Fibroblast of lung (primary cell): ENCODE results near the gene SALL2. TPM values are rescaled to one million over a fixed set of nuclear protein-coding genes. Genes with fewer than 3 reads are reported as not detected.

Source experiments
- DNase-seq, 2 donors: peaks; one replicate each; pipeline versions ENCODE4 v3.0.0 to v3.0.0-alpha.2; 2010; ENCODE audit warnings: low read depth in 2 of 2
- H2AFZ ChIP-seq: 2 replicates; pipeline ENCODE4 v1.5.1; 2012; ENCODE audit warnings: low read length, control low read depth, inconsistent platforms
- H3K27ac ChIP-seq: 2 replicates; pipeline ENCODE4 v1.5.1; 2011; ENCODE audit warnings: low read length, control low read depth; ENCODE audit not compliant: insufficient read depth
- H3K27me3 ChIP-seq: 2 replicates; pipeline ENCODE4 v1.5.1; 2011; ENCODE audit warnings: mild to moderate bottlenecking, low read length; ENCODE audit not compliant: control insufficient read depth, insufficient read depth
- H3K36me3 ChIP-seq: 2 replicates; pipeline ENCODE4 v1.5.1; 2011; ENCODE audit warnings: low read length; ENCODE audit not compliant: control insufficient read depth, insufficient read depth
- H3K4me1 ChIP-seq: 2 replicates; pipeline ENCODE4 v1.5.1; 2011; ENCODE audit warnings: low read length; ENCODE audit not compliant: control insufficient read depth, insufficient read depth; ENCODE audit errors: extremely low read depth
- H3K4me2 ChIP-seq: 2 replicates; pipeline ENCODE4 v1.5.1; 2011; ENCODE audit warnings: low read length, control low read depth; ENCODE audit not compliant: insufficient read depth; ENCODE audit errors: extremely low read depth
- H3K4me3 ChIP-seq, 4 experiments: fragments of 200-600 bp in 1 of 4; sonication (generic) in 1 of 4; replicated peaks in 1 of 4; 2 replicates each; pipeline ENCODE4 v1.5.1; 2011 to 2016; ENCODE audit warnings: low read length in 4 of 4, low read depth in 3 of 4, mild to moderate bottlenecking in 3 of 4, control low read depth in 2 of 4, inconsistent platforms in 1 of 4, mixed read lengths in 1 of 4; ENCODE audit not compliant: insufficient read depth in 1 of 4; ENCODE audit errors: control extremely low read depth in 1 of 4
- H3K79me2 ChIP-seq: 2 replicates; pipeline ENCODE4 v1.5.1; 2012; ENCODE audit warnings: mild to moderate bottlenecking, low read length, inconsistent platforms; ENCODE audit not compliant: control insufficient read depth, insufficient read depth
- H3K9ac ChIP-seq: 2 replicates; pipeline ENCODE4 v1.5.1; 2011; ENCODE audit warnings: mild to moderate bottlenecking, low read length, control low read depth; ENCODE audit not compliant: insufficient read depth
- H3K9me3 ChIP-seq: 2 replicates; pipeline ENCODE4 v1.5.1; 2012; ENCODE audit warnings: low read depth, low read length; ENCODE audit not compliant: control insufficient read depth, insufficient read depth
- H4K20me1 ChIP-seq: 2 replicates; pipeline ENCODE4 v1.5.1; 2011; ENCODE audit warnings: low read length; ENCODE audit not compliant: control insufficient read depth, insufficient read depth; ENCODE audit errors: extremely low read depth
- EZH2 ChIP-seq: IDR thresholded peaks from 2 replicates; pipeline ENCODE4 v1.5.1; 2012; ENCODE audit warnings: low read length, control low read depth, mild to moderate bottlenecking; ENCODE audit errors: missing control alignments
- polyA plus RNA-seq, 2 donors: library from polyadenylated mRNA; depleted of rRNA in 1 of 2; stranded (reverse) in 1 of 2; unstranded in 1 of 2; fragments of >200 nt; gene quantifications; 2 replicates each; pipeline ENCODE4 v1.2.1, GENCODE V29; 2011 to 2012; ENCODE audit warnings: missing spikeins in 1 of 2
- total RNA-seq: library from RNA; depleted of rRNA; stranded (reverse); fragments of >200 nt; gene quantifications from 2 replicates; pipeline ENCODE4 v1.2.1, GENCODE V29; 2014
- TF ChIP-seq, protein P1 (sequence below), 2 donors: IDR thresholded peaks in 1 of 2; conservative IDR thresholded peaks in 1 of 2; 1 replicate in 1 of 2; 2 replicates in 1 of 2; pipeline ENCODE4 v1.5.1; 2011 to 2012; ENCODE audit warnings: low read length in 2 of 2, control low read depth in 1 of 2, inconsistent platforms in 1 of 2, low read depth in 1 of 2, mild to moderate bottlenecking in 1 of 2

SALL2 gene
- total and polyA plus RNA-seq, 2 donors (not counting 1 experiment from before 2014, with no cell fraction given): 3.5 to 3.9 TPM

- no peak overlapping the region for H3K27ac ChIP-seq
Observed at GRCh38 chr14:21543521-21543960, 17.4 kb upstream of the SALL2 start.

GRCh38 chr14:21541413-21542074 is 15.4 kb upstream of the SALL2 start:
- no peak overlapping the region for H3K27ac ChIP-seq
- TF ChIP-seq EZH2: no peak
- TF ChIP-seq, protein P1, sequence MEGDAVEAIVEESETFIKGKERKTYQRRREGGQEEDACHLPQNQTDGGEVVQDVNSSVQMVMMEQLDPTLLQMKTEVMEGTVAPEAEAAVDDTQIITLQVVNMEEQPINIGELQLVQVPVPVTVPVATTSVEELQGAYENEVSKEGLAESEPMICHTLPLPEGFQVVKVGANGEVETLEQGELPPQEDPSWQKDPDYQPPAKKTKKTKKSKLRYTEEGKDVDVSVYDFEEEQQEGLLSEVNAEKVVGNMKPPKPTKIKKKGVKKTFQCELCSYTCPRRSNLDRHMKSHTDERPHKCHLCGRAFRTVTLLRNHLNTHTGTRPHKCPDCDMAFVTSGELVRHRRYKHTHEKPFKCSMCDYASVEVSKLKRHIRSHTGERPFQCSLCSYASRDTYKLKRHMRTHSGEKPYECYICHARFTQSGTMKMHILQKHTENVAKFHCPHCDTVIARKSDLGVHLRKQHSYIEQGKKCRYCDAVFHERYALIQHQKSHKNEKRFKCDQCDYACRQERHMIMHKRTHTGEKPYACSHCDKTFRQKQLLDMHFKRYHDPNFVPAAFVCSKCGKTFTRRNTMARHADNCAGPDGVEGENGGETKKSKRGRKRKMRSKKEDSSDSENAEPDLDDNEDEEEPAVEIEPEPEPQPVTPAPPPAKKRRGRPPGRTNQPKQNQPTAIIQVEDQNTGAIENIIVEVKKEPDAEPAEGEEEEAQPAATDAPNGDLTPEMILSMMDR (conservative IDR thresholded peaks at IDR 0.05 in 1 of 2, IDR thresholded peaks at IDR 0.05 in 1 of 2; ENCODE audit: low read depth in 1 of 2, low read length in 2 of 2): no peak
- H3K4me3 ChIP-seq: no peak overlapping the region
- H3K4me2 ChIP-seq: no peak overlapping the region
- H2AFZ ChIP-seq: no peak overlapping the region
- H3K9me3 ChIP-seq: no peaks in the 10 kb centered on the region
- peaks cover 11% of the 10 kb centered on the region for H3K27me3 ChIP-seq
- H4K20me1 ChIP-seq: no peaks in the 10 kb centered on the region
- no peaks in the 10 kb centered on the region for H3K79me2 ChIP-seq
- no peak overlapping the region for H3K9ac ChIP-seq
- H3K4me1 ChIP-seq: no peaks in the 10 kb centered on the region
- no peaks in the 10 kb centered on the region for H3K36me3 ChIP-seq
- DNase-seq: no peak

More at GRCh38 chr14:21543521-21543960, 17.4 kb upstream of the SALL2 start:
- H3K36me3 ChIP-seq: no peaks in the 10 kb centered on the region
- DNase-seq: no peak
- TF ChIP-seq, protein P1 (conservative IDR thresholded peaks at IDR 0.05 in 1 of 2, IDR thresholded peaks at IDR 0.05 in 1 of 2; ENCODE audit: low read depth in 1 of 2, low read length in 2 of 2): no peak
- TF ChIP-seq EZH2: no peak
- H3K4me1 ChIP-seq: no peaks in the 10 kb centered on the region
- no peak overlapping the region for H3K4me3 ChIP-seq
- H3K9me3 ChIP-seq: no peaks in the 10 kb centered on the region
- H3K79me2 ChIP-seq: no peaks in the 10 kb centered on the region
- H3K4me2 ChIP-seq: no peak overlapping the region
- H4K20me1 ChIP-seq: no peaks in the 10 kb centered on the region
- no peak overlapping the region for H2AFZ ChIP-seq
- H3K9ac ChIP-seq: no peak overlapping the region
- no peaks in the 10 kb centered on the region for H3K27me3 ChIP-seq

GRCh38 chr14:21539189-21539940 is 13.2 kb upstream of the SALL2 start:
- Histone ChIP-seq H3K4me2 (no peak overlapping the region), H3K27ac (no peak overlapping the region), H3K27me3 (peaks cover 31% of the 10 kb centered on the region), H3K9ac (no peak overlapping the region), H4K20me1 (no peaks in the 10 kb centered on the region), H3K79me2 (no peaks in the 10 kb centered on the region), H3K36me3 (no peaks in the 10 kb centered on the region), H3K4me3 (no peak overlapping the region), H3K4me1 (no peaks in the 10 kb centered on the region), H3K9me3 (no peaks in the 10 kb centered on the region), H2AFZ (no peak overlapping the region)
- TF ChIP-seq EZH2: no peak
- TF ChIP-seq, protein P1 (conservative IDR thresholded peaks at IDR 0.05 in 1 of 2, IDR thresholded peaks at IDR 0.05 in 1 of 2; ENCODE audit: low read depth in 1 of 2, low read length in 2 of 2): no peak
- DNase-seq: no peak
